HG03442 (cell line): ENCODE results near the gene MRTO4.

ENCODE experiments used
- ATAC-seq: cut with Tn5 transposase; IDR thresholded peaks from one replicate; pipeline ENCODE4 v1.9.1; 2021; ENCODE audit warnings: mild to moderate bottlenecking, moderate library complexity; ENCODE audit not compliant: unreplicated experiment

MRTO4 gene

DNA sequence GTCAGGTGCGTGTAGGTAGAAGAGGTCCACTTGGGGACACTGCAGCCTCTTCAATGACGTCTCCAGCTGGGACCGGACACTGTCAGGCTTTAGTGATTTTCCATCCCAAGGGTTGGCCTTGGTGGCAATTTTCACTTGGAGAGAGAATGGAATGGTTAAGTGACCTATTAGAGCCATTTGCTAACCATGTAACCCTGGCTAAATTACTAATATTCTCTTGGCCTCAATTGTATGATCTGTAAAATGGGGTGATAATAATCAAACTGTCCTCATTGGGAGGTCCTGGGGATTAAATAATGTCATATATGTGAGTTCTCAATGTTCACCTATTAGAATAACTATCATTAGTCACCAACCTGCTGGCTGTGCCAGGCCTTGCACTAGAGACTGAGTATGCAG lies 56.9 kb downstream of the MRTO4 start:
- ATAC-seq, result no peak

- ATAC-seq, result no peak
Observed at GRCh38 chr1:19309123-19309813, 57.7 kb downstream of the MRTO4 start.
